ENCODE results near the gene BRD8.

The BRD8 gene

GRCh38 chr5:138102454-138103318 is 75.7 kb downstream of the BRD8 start:
- DNase-seq (ENCODE audit: low spot score): no peak

- peak; percentile 37 for DNase-seq (ENCODE audit: low spot score)
Observed at GRCh38 chr5:138096997-138097828, 81.2 kb downstream of the BRD8 start.

- peak; percentile 22 for DNase-seq (ENCODE audit: low spot score)
Observed at GRCh38 chr5:138096363-138096762, 82.1 kb downstream of the BRD8 start.

- no peak for DNase-seq (ENCODE audit: low spot score)
Observed at GRCh38 chr5:138095100-138095907, 83.1 kb downstream of the BRD8 start.

GRCh38 chr5:138093036-138093435 is 85.4 kb downstream of the BRD8 start:
- DNase-seq (ENCODE audit: low spot score): no peak

GRCh38 chr5:138092301-138092700 is 86.1 kb downstream of the BRD8 start:
- no peak for DNase-seq (ENCODE audit: low spot score)

GRCh38 chr5:138091685-138092084 is 86.7 kb downstream of the BRD8 start:
- no peak for DNase-seq (ENCODE audit: low spot score)
